HG02642 (cell line): ENCODE results near the gene CES2.

Experiments
- ATAC-seq: cut with Tn5 transposase; IDR thresholded peaks from one replicate; pipeline ENCODE4 v1.9.1; 2021; ENCODE audit warnings: mild to moderate bottlenecking; ENCODE audit not compliant: unreplicated experiment, poor library complexity

CES2 gene

DNA sequence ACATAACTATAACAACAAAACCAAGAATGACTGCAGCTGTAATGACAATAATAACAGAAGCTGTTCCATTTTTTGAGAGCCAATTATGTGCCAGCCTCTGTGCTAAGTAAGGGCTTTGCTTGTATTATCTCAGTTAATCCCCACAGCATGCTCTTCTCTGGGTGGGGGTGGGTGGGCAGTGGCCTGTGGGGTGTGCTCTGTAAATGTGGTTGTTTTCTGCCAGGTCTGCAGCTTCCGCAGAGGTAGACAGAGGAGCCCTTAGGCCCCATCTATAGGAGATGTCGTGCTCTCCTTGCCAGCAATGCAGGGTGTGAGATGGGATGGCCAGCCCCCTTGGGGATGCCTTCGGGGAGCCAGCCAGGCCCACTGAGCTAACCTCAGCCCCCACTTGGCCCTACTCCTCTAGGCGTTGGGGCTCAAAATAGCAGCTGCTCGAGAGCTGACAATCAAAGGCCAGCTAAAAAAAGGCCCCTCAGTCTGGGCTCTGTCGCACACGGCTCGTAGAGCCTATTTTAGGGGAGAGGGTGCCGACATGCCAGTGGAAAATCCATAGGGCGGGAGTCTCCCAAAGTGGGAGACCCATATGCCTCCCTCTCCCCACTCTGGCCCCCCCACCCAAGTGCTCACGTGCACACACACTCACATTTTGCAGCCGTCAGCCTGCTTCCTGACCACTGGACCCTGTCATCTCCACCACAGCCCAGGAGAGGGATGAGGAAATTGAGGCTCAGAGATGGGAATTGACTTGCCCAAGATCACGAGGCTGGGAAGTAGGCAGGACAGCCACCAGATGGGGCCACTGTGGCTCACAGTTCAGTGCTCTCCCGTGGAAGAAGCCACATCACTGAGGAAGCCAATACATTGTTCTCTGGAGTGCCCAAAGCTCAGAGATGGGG, 32.4 kb upstream of the CES2 start:
- no peak for ATAC-seq

DNA sequence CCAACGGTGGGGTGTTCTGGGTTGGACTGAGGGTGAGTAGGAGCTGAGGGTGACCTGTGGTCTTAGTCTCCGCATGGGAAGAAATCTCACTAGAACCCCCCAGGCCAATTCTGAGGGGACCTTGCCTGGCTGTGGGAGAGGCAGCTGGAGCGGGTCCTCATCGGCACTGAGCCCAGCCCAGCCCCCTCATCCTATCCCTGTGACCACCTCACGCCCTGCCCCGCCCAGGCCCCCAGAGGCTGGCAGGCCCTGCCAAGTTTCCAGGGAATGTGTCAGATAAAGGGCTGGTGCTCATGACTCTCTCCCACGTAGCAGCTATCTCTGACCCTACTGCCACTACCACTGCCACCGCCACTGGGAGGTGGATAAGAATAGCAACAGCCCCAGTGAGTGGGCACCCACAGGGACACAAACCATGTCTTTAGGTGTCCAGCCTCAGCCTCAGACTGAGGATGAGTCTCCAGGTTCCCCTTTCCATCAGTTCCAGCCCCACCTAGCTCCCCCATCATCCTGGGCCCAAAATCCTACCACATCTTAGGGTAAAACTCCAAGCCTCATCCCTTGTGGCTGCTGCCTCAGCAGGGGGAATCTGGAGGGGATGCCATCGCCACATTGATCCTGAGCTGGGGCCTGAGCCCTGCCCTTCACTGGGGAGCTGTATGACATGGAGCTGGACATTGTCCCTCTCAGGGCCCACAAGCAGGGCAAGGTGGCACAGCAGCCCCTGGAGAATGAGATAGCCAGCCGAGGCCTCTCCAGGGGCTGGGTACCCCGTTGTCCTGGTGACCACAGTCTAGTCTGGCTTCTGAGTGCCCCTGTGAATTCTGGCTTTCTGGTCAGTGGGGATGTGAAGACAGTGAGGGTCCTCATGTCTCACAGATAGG, 31.5 kb upstream of the CES2 start:
- ATAC-seq: no peak

DNA sequence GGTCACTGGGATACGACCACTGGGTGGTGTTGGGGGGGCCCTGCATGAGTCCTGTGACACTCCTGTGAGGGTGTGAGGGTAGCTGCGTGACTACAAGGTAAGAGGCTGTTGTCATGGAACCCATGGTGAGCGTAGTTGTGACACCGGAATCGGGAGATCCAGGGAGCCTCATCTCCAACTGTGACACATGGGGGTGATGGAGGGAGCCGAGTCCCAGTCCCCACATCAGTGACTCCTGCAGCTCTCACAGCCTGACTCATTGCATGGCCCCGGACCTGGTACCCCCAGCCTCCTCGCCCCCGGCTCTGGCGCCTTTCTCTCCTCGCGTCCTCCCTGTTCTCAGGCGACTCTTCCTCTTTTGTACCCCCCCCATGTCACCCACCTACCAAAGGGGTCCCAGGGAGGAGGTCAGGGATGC, 30.9 kb upstream of the CES2 start:
- ATAC-seq: no peak

DNA sequence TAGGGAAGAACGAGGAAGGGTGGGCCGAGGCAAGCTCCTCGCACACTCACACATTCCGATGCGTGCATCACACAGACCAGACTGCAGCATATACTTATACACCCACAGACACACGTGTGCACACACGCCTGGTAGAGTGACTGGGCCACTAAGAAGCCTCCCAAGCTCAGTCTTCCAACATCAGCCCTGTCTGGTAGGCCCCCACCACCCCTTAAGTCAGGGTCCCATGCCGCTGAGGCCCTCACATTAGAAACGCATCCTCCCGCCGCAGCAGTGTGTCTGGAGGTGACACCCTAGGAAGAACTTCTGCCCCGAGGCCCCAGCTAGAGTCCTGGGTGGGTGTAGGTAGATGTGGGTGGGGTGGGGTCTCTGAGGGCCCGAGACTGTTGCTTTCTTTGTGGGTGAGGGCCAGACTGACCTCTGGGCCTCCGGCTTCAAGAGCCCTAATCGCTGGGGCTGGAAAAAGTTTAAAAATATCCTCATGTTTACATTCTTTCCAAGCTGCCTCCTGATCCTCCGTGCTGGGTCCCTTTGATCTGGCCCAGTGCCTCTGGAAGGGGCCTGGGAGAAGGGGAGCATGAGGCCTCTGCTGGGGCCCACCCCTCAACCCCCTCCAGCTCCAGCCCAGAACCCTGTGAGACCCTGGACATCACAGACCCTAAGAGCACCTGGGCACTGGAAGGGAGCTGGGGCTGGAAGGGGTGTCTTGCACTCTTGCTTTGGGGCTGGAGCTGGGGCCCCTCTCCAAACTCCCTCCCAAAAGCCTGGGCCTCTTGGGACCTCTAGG, 30.3 kb upstream of the CES2 start:
- no peak for ATAC-seq

DNA sequence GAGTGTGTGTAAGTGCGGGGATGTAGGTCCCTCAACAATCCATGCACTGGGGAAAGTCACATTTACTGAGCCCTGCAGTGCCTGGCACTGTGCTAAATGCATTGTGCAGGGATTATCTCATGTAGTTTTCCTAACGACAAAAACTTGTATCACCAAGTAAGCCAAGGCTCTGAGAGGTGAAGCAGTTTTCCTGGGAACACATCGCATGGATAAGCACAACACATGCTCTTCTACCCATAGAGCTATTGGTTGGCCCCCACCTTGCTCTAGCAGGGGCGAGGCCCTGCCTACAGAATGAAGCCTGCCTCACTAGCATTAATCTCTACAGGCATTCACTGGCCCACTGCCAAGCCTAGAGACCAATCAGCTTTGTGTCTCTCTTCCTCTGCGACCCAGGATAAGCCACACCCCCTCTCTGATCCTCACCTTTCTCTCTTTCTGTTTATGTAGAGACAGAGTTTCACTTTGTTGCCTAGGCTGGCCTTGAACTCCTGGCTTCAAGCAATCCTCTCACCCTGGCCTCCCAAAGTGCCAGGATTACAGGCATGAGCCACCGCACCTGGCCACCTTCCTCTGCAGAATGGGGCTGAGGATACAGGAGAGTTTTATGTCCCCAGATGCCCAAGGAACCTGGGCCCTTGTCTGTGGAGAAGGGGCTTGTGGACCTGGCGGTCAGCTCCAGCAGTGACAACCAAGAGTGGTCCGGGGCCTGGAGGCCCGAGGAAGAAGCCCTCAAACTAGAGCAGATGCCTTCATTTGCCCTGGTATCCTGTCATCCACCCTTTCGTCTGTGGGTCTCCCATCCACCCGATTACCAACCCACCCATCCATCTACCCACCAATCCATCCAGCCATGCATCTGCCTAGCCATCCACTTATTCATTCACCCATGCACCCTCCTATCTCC, 29.4 kb upstream of the CES2 start:
- no peak for ATAC-seq

DNA sequence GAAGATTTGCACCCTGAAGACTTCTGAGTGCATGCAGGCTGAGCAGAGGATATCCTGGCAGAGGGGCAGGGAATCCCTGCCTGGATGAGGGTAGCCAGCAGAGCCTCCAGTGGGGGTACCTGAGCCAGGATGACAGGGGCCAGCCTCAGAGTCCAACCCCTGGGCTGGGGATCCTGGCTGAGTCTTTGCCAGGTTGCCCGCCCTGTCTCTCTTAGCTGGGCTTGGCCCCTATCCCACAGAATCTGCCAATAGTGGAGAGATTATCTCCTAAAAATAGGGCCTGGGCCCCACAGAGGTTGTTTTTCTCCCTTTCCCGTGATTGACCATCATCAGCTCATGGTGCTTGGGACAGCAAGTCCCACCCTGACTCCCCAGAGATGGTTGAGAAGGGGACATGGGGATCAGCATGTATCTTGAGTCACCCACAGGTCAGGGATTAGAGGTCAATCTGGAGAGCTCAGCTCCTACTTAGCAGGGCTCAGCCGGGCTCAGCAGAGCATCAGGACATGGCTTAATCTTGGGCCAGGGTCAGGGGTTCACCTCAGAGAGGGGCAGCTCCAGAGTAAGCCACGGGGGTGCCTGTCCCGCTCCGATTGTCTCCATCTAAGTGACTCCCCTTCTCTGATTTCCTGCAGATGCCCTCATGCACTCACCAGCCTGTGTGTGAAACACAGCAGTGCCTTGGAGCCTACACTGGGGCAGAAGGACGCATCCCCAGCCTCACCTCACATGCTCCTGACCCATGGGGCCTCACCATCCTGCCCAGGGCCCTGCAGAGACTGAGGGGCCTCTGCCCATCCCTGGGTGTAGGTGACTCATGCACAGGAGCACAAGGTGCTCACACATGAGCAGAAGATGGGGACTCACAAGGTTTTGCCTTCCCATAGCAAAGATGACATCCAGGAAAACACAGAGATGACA, 28.1 kb upstream of the CES2 start:
- ATAC-seq: no peak

DNA sequence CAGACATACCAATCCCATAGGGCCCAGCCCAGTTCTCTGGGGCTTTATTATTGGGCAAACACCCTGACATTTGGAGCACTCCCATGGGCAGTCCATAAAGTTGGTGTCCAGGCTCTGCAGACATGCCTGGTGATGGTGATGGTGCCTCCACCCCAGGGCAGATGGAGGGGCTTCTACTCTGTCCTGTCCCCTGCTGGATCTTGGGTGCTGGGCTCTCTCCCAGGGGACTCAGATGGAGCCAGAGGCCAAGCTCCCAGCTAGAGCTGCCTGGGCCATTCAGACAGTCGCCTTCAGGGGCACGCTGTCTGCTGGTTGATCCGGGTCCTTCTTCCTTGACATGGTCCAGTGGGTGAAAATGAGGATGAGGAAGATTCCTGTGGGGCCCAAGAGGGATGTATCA, 27.2 kb upstream of the CES2 start:
- ATAC-seq: no peak

DNA sequence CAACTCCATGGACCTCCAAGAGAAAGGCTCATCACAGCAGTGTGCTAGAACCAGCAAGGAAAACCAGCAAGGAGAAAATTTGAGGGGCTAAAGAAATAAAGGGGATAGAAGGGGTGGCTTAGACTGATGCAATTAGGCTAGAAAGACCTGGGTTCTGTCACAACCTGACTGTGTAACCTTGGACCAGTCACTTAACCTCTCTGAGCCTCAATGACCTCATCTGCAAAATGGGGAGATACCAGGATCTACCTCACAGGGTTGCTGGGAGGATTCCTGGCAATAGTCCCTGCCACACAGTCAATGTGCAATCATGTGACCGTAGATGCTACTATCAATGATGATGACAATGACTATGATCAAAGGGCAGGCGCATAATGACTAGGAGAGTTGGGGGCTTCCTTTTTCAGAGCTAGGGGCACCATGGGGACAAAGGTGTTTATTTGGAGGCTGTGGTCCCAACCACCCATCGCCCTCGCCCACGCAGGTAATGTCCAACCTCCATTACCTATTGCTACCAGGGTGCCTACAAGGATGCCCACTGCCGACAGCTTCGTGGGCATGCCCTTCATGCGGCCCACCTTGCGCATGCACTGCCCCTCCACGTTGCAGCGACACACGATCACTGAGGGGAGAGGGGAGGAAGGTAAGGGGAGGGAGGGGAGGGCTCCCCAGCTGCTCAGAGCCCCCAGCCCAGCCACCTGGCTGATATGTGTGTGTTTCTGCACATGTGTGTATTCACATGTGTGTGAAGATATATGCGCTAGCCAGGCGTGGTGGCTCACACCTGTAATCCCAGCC, 26.4 kb upstream of the CES2 start:
- ATAC-seq: no peak

DNA sequence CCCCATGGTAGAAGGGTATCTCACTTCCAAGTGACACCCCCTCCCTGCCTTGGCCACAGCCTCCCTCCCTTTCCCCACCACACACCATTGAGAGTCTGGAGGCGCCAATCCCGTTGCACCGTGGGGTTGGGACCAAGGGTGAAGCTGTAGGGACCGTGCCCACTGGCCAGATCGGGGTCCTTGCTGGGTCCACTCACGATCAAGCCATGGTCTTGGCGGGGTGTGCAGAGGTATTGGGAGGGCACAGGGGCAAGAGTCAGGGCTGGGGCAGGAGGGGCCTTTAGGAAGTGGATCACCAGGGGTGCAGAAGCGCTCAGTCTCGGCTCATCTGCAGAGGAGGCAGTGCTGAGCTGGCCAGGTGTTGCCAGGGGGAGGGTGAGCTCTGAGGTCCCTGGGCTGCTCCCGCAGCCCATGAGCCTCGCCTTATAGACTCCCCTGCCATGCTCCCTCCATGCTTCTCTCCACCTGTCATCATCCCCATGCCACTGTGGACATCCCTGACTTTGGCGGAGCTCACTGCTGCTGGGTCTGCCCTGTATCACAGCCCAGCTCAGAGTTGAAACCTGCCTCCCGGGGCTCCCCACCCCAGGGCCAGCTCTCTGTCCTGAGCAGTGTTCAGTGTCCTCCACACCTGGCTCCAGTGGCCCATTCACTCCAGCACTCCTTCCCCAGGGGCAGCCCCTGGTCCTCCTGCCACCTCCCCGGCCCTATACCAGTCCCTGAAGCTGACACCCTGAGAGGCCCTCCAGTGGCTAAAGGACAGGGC, 25.0 kb upstream of the CES2 start:
- ATAC-seq: no peak

DNA sequence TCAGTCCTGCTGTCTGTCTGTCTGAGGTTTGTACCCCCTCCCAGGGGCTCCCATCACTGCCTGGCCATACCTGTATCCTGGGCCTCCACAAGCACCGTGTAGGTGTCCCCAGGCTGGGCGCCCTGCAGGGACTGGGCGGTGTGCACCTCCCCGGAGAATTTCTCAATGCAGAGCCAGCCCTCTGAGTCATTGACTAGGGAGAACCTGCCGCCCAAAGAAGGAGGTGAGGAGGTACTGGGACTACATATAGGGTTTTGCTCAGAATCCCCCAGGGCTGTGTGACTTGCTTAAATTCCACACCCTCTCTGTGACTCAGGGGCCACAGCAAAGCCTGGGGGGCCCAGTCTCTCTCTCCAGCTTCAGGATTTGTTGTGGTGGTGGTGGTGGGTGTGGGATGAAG, 24.2 kb upstream of the CES2 start:
- no peak for ATAC-seq

DNA sequence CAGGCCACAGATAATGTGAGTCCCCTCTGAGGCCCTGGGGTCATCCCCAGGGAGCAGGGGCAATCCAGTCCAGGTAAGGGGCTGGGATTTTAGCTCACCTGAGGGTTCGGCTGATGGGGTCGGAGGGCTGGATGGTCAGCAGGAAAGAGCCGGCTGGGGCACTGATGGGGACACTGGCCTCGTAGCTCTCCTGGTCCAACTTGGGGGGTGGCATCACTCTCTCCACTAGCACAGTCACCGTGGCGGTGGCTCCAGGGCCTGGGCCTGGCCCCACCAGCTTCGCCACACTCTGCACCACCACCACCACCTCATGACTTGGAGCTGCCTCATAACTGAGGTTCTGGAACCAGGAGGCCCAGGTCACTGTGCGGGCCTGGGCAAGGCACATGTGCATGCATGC, 23.5 kb upstream of the CES2 start:
- ATAC-seq: no peak

DNA sequence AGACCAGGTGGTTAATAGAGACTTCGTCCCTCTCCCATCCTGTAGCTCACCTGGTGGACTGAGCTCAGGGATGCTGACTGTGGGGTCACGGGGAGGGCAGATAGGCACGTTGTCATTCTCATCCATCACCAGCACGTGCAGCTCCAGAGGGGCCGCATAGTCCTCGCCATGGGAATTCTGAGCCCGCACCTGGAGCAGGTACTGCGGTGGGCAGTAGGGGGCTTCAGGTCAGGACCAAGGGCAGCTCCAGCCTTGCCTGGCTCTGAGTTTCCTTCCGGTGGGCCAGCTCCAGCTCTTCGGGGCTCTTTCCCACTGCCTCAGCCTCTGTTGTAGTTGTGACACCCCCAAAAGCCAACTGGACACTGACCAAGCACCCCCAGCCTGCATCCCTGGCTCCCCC, 22.2 kb upstream of the CES2 start:
- no peak for ATAC-seq

DNA sequence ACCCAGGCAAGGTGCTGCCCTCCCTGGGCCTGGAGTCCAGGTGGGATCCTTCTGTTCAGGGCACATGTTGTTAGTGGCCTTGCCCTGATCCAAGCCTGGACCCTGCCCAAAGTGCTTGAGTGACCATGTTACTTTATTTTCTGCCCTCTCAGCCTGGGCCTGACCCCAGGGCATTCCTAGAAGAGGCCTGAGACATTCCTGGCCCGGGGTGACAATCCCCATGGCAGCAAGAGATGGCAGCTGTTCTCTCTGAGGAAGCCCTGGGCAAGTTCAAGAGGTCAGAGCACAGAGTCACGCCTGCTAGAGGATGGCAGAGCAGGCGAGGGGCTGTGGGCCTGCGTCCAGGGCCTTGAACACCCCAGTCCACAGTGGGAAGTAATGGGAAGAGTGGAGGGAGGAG, 21.6 kb upstream of the CES2 start:
- no peak for ATAC-seq

DNA sequence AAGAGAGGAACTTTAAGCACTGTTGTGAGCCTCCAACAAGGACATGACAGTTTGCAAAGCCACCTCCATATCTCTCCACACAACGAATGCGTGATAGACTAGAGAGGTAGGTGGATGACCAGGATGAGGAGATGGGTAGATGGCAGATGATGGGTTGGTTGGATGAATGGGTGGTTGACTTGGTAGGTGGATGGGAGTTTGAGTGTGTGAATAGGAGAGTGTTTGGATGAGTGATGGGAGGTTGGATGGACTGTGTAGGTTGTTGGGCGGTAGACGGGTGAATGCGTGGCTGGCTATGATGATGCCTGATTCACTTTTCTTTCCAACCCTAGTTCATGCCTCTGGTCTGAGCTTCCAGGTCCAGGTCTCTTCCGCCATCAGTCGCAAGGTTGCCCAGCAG, 20.8 kb upstream of the CES2 start:
- ATAC-seq: no peak

DNA sequence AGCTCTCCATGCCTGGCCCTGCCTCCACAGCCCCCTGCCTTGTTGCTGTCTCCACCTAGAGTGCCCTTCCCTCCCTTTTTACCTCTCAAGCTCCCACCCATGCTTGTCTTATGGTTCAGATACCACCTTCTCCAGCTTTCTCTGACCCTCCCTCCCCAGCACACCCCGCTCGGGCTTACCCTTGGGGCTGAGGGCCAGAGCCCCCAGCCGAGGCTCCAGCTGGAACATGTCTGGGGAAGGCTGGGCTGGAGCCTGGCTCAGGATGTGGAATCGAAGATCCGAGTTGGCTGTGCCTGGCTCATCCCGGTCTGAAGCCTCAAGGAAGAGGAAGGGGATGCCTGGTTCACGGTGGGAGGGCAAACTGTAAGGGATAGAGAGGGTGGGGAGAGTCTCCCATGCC, 20.3 kb upstream of the CES2 start:
- no peak for ATAC-seq

DNA sequence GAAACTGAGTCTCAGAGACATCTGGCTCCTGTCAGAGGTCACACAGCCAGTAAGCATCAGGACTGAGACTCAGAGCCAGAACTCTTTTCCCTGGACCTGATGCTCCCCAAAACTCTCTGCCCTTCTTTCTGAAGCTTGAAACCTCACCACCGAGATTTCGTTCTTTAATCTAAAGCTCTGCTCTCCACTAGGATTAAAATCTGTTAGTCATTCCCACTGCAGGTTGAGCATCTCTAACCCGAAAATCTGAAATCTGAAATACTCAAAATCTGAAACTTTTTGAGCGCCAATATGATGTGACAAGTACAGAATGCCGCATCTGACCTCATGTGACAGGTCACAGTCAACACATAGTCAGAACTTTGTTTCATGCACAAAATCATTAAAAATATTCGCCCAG, 18.8 kb upstream of the CES2 start:
- no peak for ATAC-seq

DNA sequence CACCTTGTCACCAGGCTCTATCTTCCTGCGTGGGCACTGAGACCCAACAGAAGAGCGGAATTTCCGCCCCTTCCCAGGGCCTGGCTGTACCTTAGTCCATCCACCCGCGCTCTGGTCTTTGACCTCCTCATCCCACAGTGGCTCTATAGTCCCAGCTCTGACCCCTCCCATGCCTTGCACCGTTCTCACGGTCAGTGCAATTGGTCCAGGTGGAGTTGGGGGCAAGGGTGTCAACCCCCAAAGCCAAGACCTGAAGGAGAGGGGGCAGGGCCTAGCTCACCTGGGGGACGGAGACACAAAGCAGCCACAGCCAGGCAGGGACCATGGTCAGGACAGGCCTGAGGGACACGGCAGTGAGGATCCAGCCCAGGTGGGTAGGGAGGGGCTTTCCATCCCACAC, 17.6 kb upstream of the CES2 start:
- ATAC-seq: no peak
